PC-3 (cell line): ENCODE results near the gene NKTR. TPM values are rescaled to one million over a fixed set of nuclear protein-coding genes. Genes with fewer than 3 reads are reported as not detected.

Experiments used
- ATAC-seq: fragments of 200-7000 bp; cut with Tn5 transposase; 2 replicates; pipeline ENCODE4 v1.9.1; 2020; ENCODE audit warnings: mild to moderate bottlenecking, moderate library complexity
- BruUV-seq: library from RNA; stranded (reverse); fragments of 400-500 nt; replicated peaks from 2 replicates; lab custom pipeline; 2021; lab: Mats Ljungman, UMichigan
- CTCF ChIA-PET: fragments of 300-600 bp; sonication (Branson Sonifier 250); formaldehyde crosslinking; loops from one replicate; lab custom pipeline; 2022; ENCODE audit warnings: antibody characterized with exemption; lab: Charles Lee
- POLR2A ChIA-PET: fragments of 300-600 bp; sonication (Branson Sonifier 250); formaldehyde crosslinking; loops from one replicate; lab custom pipeline; 2022; ENCODE audit warnings: antibody characterized with exemption; ENCODE audit not compliant: unreplicated experiment; lab: Charles Lee
- DNase-seq: peaks from one replicate; pipeline ENCODE4 v3.0.0-alpha.2; 2015
- H2AFZ ChIP-seq: fragments of 300-600 bp; sonication (generic); 2 replicates; pipeline ENCODE4 v1.6.0; 2016; ENCODE audit warnings: antibody characterized with exemption, low read length
- H3F3A ChIP-seq: fragments of 300-600 bp; sonication (generic); one replicate; pipeline ENCODE4 v1.6.0; 2017; ENCODE audit warnings: antibody characterized with exemption, low read length, control low read depth, mild to moderate bottlenecking; ENCODE audit not compliant: unreplicated experiment
- H3K27ac ChIP-seq: fragments of 300-600 bp; sonication (generic); 2 replicates; pipeline ENCODE4 v1.5.1; 2016; ENCODE audit warnings: mild to moderate bottlenecking, low read length
- H3K27me3 ChIP-seq: fragments of 300-600 bp; sonication (generic); 2 replicates; pipeline ENCODE4 v1.6.1; 2016; ENCODE audit warnings: low read length, mixed read lengths
- H3K36me3 ChIP-seq: fragments of 300-600 bp; sonication (generic); 2 replicates; pipeline ENCODE4 v1.6.1; 2016; ENCODE audit warnings: low read depth, mixed run types, low read length, mixed read lengths
- H3K4me1 ChIP-seq: fragments of 300-600 bp; sonication (generic); 2 replicates; pipeline ENCODE4 v1.5.1; 2016; ENCODE audit warnings: low read length; ENCODE audit not compliant: insufficient read depth
- H3K4me2 ChIP-seq: fragments of 300-600 bp; sonication (generic); 2 replicates; pipeline ENCODE4 v1.6.0; 2016; ENCODE audit warnings: low read length
- H3K4me3 ChIP-seq: fragments of 300-600 bp; sonication (generic); 2 replicates; pipeline ENCODE4 v1.5.1; 2016; ENCODE audit warnings: mild to moderate bottlenecking, low read length, mixed read lengths
- H3K79me2 ChIP-seq: fragments of 300-600 bp; sonication (generic); 2 replicates; pipeline ENCODE4 v1.6.1; 2017; ENCODE audit warnings: low read length, mixed read lengths
- H3K9ac ChIP-seq: fragments of 300-600 bp; sonication (generic); 2 replicates; pipeline ENCODE4 v1.6.0; 2016; ENCODE audit warnings: mild to moderate bottlenecking, low read length
- H3K9me2 ChIP-seq: fragments of 300-600 bp; sonication (generic); replicated peaks from 2 replicates; pipeline ENCODE4 v1.6.1; 2016; ENCODE audit warnings: mixed run types, low read length, mixed read lengths
- H3K9me3 ChIP-seq: fragments of 300-600 bp; sonication (generic); 2 replicates; pipeline ENCODE4 v1.6.1; 2016; ENCODE audit warnings: low read length, mixed read lengths
- H4K20me1 ChIP-seq: fragments of 300-600 bp; sonication (generic); 2 replicates; pipeline ENCODE4 v1.6.1; 2016; ENCODE audit warnings: low read length, mixed read lengths
- CTCF ChIP-seq: fragments of 300-600 bp; sonication (generic); conservative IDR thresholded peaks from 2 replicates; pipeline ENCODE4 v1.5.1; 2017; ENCODE audit warnings: antibody characterized with exemption, low read depth, mild to moderate bottlenecking, low read length
- EZH2 ChIP-seq: fragments of 300-600 bp; sonication (generic); IDR thresholded peaks from one replicate; pipeline ENCODE4 v1.6.1; 2017; ENCODE audit warnings: antibody characterized with exemption, mild to moderate bottlenecking, low read length; ENCODE audit not compliant: unreplicated experiment
- EZH2phosphoT487 ChIP-seq: fragments of 300-600 bp; sonication (generic); IDR thresholded peaks from 2 replicates; pipeline ENCODE4 v1.6.1; 2018; ENCODE audit warnings: mild to moderate bottlenecking, antibody characterized with exemption, low read length, borderline replicate concordance
- intact Hi-C: fragments of 100-400 bp; cut with micrococcal nuclease; formaldehyde crosslinking; loops from 2 replicates; pipeline ENCODE4 v1.9.0; 2023
- total RNA-seq: library from RNA; depleted of rRNA; stranded (reverse); fragments of >200 nt; gene quantifications from 2 replicates; pipeline ENCODE4 v1.2.3, GENCODE V29; 2014; rRNA removed

Gene NKTR
- total RNA-seq, 1 experiment from 2014 or later: 37.6 TPM

- H3K79me2 ChIP-seq: no peaks in the 10 kb centered on the region
- ATAC-seq: no peak
- intact Hi-C loops: no loop called here
- no peak overlapping the region for H3K4me3 ChIP-seq
- H3K27ac ChIP-seq: no peak overlapping the region
- no peak overlapping the region for H3K9ac ChIP-seq
- no peak overlapping the region for H2AFZ ChIP-seq
- H4K20me1 ChIP-seq: no peaks in the 10 kb centered on the region
- H3K9me3 ChIP-seq: no peaks in the 10 kb centered on the region
- CTCF ChIA-PET: no interaction called here
- H3F3A ChIP-seq: no peaks in the 10 kb centered on the region
- H3K4me1 ChIP-seq: no peaks in the 10 kb centered on the region
- no peak overlapping the region for H3K4me2 ChIP-seq
- H3K36me3 ChIP-seq: no peaks in the 10 kb centered on the region
- POLR2A ChIA-PET: no interaction called here
- no peaks in the 10 kb centered on the region for H3K9me2 ChIP-seq
- TF ChIP-seq CTCF: no peak
- TF ChIP-seq EZH2: no peak
- TF ChIP-seq EZH2phosphoT487: no peak
- H3K27me3 ChIP-seq: no peaks in the 10 kb centered on the region
- no TSS peak for BruUV-seq
- no peak for DNase-seq
Observed at GRCh38 chr3:42697289-42698051, 97.0 kb downstream of the NKTR start.

Other genes with a start within 250 kb of the NKTR start
- gene LYZL4, start 190.1 kb upstream of the NKTR start, total RNA-seq: not detected in 2 replicates
- gene VIPR1, start 98.0 kb upstream of the NKTR start, total RNA-seq: 3.7 and 7.0 TPM in 2 replicates
- 43.2 and 63.3 TPM in 2 replicates for gene SEC22C, start 18.7 kb upstream of the NKTR start, total RNA-seq
- gene SS18L2, start 9.8 kb upstream of the NKTR start, total RNA-seq: 31.1 and 36.8 TPM in 2 replicates
- 9.5 and 10.8 TPM in 2 replicates for gene ZBTB47, start 53.0 kb downstream of the NKTR start, total RNA-seq
- not detected in 2 replicates for gene KLHL40, start 84.9 kb downstream of the NKTR start, total RNA-seq
- gene HHATL, start 102.1 kb downstream of the NKTR start, total RNA-seq: not detected in 2 replicates
- gene CCDC13, start 172.6 kb downstream of the NKTR start, total RNA-seq: 0.47 TPM in 1 of 2 replicates, not detected in the other
- gene HIGD1A, start 203.8 kb downstream of the NKTR start, total RNA-seq: 118 and 154 TPM in 2 replicates
- 1.3 and 3.9 TPM in 2 replicates for gene ACKR2, start 208.8 kb downstream of the NKTR start, total RNA-seq